SU-DHL-6 (cell line): ENCODE results near the gene ERAP2.

Experiments
- H2AFZ ChIP-seq: fragments of 200-600 bp; sonication (generic); 2 replicates; pipeline ENCODE4 v1.6.1; 2014; ENCODE audit warnings: low read depth, mild to moderate bottlenecking, moderate library complexity, mixed read lengths, antibody characterized with exemption, low read length; ENCODE audit not compliant: severe bottlenecking
- H3F3A ChIP-seq: fragments of 200-600 bp; shearing (Covaris generic); 2 replicates; pipeline ENCODE4 v1.6.0; 2016; ENCODE audit warnings: antibody characterized with exemption, mild to moderate bottlenecking; ENCODE audit not compliant: insufficient read depth
- H3K27ac ChIP-seq: fragments of 200-600 bp; sonication (generic); 2 replicates; pipeline ENCODE4 v1.5.1; 2016; ENCODE audit warnings: low read depth, mild to moderate bottlenecking, low read length, moderate library complexity, mixed read lengths
- H3K27me3 ChIP-seq: fragments of 200-600 bp; sonication (generic), shearing (Covaris generic); 2 replicates; pipeline ENCODE4 v1.6.0; 2014; ENCODE audit warnings: mild to moderate bottlenecking, low read length
- H3K36me3 ChIP-seq: fragments of 200-600 bp; sonication (generic); 2 replicates; pipeline ENCODE4 v1.6.1; 2014; ENCODE audit warnings: mild to moderate bottlenecking, low read length, mixed read lengths
- H3K4me2 ChIP-seq: fragments of 300-600, 200-600 bp; shearing (Covaris generic), sonication (generic); 2 replicates; pipeline ENCODE4 v1.6.0; 2014; ENCODE audit warnings: low read length, low read depth, mild to moderate bottlenecking; ENCODE audit not compliant: poor library complexity, severe bottlenecking
- H3K4me3 ChIP-seq: fragments of 200-600 bp; sonication (generic); 2 replicates; pipeline ENCODE4 v1.5.1; 2014; ENCODE audit warnings: antibody characterized with exemption, low read length, mild to moderate bottlenecking, mixed read lengths; ENCODE audit not compliant: insufficient read depth, poor library complexity, severe bottlenecking
- H3K79me2 ChIP-seq: fragments of 200-600 bp; sonication (generic); 2 replicates; pipeline ENCODE4 v1.6.1; 2014; ENCODE audit warnings: mild to moderate bottlenecking, low read length, moderate library complexity; ENCODE audit not compliant: insufficient read depth
- H3K9ac ChIP-seq: fragments of 200-600 bp; sonication (generic); 2 replicates; pipeline ENCODE4 v1.7.0; 2014; ENCODE audit warnings: mild to moderate bottlenecking, low read length
- H3K9me2 ChIP-seq: fragments of 200-600 bp; sonication (generic); replicated peaks from 2 replicates; pipeline ENCODE4 v1.6.1; 2014; ENCODE audit warnings: low read length; ENCODE audit not compliant: insufficient read depth
- H3K9me3 ChIP-seq: fragments of 200-600 bp; sonication (generic); 2 replicates; pipeline ENCODE4 v1.6.1; 2014; ENCODE audit warnings: low read length, mixed read lengths; ENCODE audit not compliant: insufficient read depth
- H4K20me1 ChIP-seq: fragments of 200-600 bp; sonication (generic); 2 replicates; pipeline ENCODE4 v1.6.1; 2014; ENCODE audit warnings: low read depth, mild to moderate bottlenecking, antibody characterized with exemption, low read length, moderate library complexity, mixed read lengths
- CTCF ChIP-seq: fragments of 200-600 bp; sonication (generic); IDR thresholded peaks from one replicate; pipeline ENCODE4 v1.5.1; 2017; ENCODE audit warnings: antibody characterized with exemption, mild to moderate bottlenecking, low read length, moderate library complexity; ENCODE audit not compliant: insufficient read depth, poor library complexity, severe bottlenecking
- EZH2phosphoT487 ChIP-seq: fragments of 200-600 bp; sonication (generic), shearing (Covaris generic); conservative IDR thresholded peaks from 2 replicates; pipeline ENCODE4 v1.6.1; 2018; ENCODE audit warnings: mild to moderate bottlenecking, antibody characterized with exemption, low read length, moderate library complexity, mixed read lengths

ERAP2 gene

GRCh38 chr5:96871686-96872085 lies 4.6 kb upstream of the ERAP2 start:
- Histone ChIP-seq H3K4me2 (peak overlapping the region; percentile 56), H3K9me2 (no peaks in the 10 kb centered on the region), H3K27me3 (no peaks in the 10 kb centered on the region), H4K20me1 (no peaks in the 10 kb centered on the region), H3K9me3 (no peaks in the 10 kb centered on the region), H3K27ac (peak overlapping the region; percentile 67), H3K79me2 (no peaks in the 10 kb centered on the region), H3F3A (peaks cover 20% of the 10 kb centered on the region), H3K4me3 (peak overlapping the region; percentile 22), H2AFZ (peak overlapping the region; percentile 7), H3K36me3 (no peaks in the 10 kb centered on the region), H3K9ac (peak overlapping the region; percentile 26)
- TF ChIP-seq CTCF (no peak), EZH2phosphoT487 (no peak)

- Histone ChIP-seq H3K27ac (peak overlapping the region; percentile 66), H3K9ac (no peak overlapping the region), H2AFZ (peak overlapping the region; percentile 33), H3K79me2 (no peaks in the 10 kb centered on the region), H3F3A (peaks cover 20% of the 10 kb centered on the region), H4K20me1 (no peaks in the 10 kb centered on the region), H3K27me3 (no peaks in the 10 kb centered on the region), H3K9me3 (no peaks in the 10 kb centered on the region), H3K36me3 (no peaks in the 10 kb centered on the region), H3K9me2 (no peaks in the 10 kb centered on the region), H3K4me3 (no peak overlapping the region), H3K4me2 (peak overlapping the region; percentile 1)
- no peak for TF ChIP-seq CTCF
- no peak for TF ChIP-seq EZH2phosphoT487
These were observed 2.9 kb upstream of the ERAP2 start for GRCh38 chr5:96873449-96873848.

GRCh38 chr5:96874631-96875030 lies 1.7 kb upstream of the ERAP2 start:
- Histone ChIP-seq H3K36me3 (no peaks in the 10 kb centered on the region), H3K9ac (peak overlapping the region; percentile 0; the same call in 1 of the 2 replicates), H3K79me2 (no peaks in the 10 kb centered on the region), H2AFZ (peak overlapping the region; percentile 75), H3F3A (peaks cover 20% of the 10 kb centered on the region), H3K4me3 (no peak overlapping the region), H3K4me2 (peak overlapping the region; percentile 16), H3K27me3 (no peaks in the 10 kb centered on the region), H3K27ac (peak overlapping the region; percentile 66), H3K9me2 (no peaks in the 10 kb centered on the region), H4K20me1 (no peaks in the 10 kb centered on the region), H3K9me3 (no peaks in the 10 kb centered on the region)
- TF ChIP-seq EZH2phosphoT487, result no peak
- TF ChIP-seq CTCF, result no peak
